ENCODE results near the gene NEUROG2. TPM values are rescaled to one million over a fixed set of nuclear protein-coding genes. Genes with fewer than 3 reads are reported as not detected.

Gene NEUROG2
- total and polyA plus RNA-seq, 2 donors (not counting 3 experiments of a cell fraction or from before 2014, with no cell fraction given): not detected

GRCh38 chr4:112564706-112565270 lies 48.8 kb upstream of the NEUROG2 start:
- Histone ChIP-seq H2AFZ (ENCODE audit: low read depth, low read length) (no peak overlapping the region), H3K27me3 (ENCODE audit: control insufficient read depth in 2 of 2, insufficient read depth in 2 of 2, low read length in 2 of 2) (no peaks in the 10 kb centered on the region), H3K36me3 (ENCODE audit: control insufficient read depth in 2 of 2, extremely low read depth in 1 of 2, insufficient read depth in 2 of 2, low read length in 2 of 2) (no peaks in the 10 kb centered on the region), H4K20me1 (replicated peaks; ENCODE audit: control insufficient read depth, extremely low read depth, insufficient read depth, low read length) (no peaks in the 10 kb centered on the region), H3K9me1 (replicated peaks; ENCODE audit: control insufficient read depth, extremely low read depth, insufficient read depth, low read length) (no peaks in the 10 kb centered on the region), H3K4me3 (replicated peaks in 1 of 3; ENCODE audit: insufficient read depth in 1 of 3, low read depth in 1 of 3, low read length in 3 of 3) (no peak overlapping the region), H3K27ac (ENCODE audit: insufficient read depth, low read depth, low read length) (no peak overlapping the region), H3K79me2 (ENCODE audit: control insufficient read depth, insufficient read depth, low read length) (no peaks in the 10 kb centered on the region), H3K9ac (replicated peaks; ENCODE audit: extremely low read depth, insufficient read depth, low read length) (no peak overlapping the region), H3K9me3 (replicated peaks; ENCODE audit: control insufficient read depth, insufficient read depth, low read length) (no peaks in the 10 kb centered on the region), H3K4me1 (ENCODE audit: control insufficient read depth, extremely low read depth, insufficient read depth, low read length) (no peaks in the 10 kb centered on the region), H3K4me2 (ENCODE audit: insufficient read depth, low read length) (no peak overlapping the region)
- intact Hi-C loops (cut with micrococcal nuclease): no loop called here
- ChIA-PET POLR2A (no interaction called here), CTCF (no interaction called here)
- TF ChIP-seq EZH2 (IDR thresholded peaks at IDR 0.05; ENCODE audit: borderline replicate concordance, low read depth, low read length, severe bottlenecking): no peak
- FAIRE-seq: no peak
- DNase-seq (ENCODE audit: low read depth, low spot score): no peak
- dilution Hi-C loops (cut with MboI; ENCODE audit: extremely low pct_ligation_motif_present, low sequenced_read_pairs): no loop called here
- no TSS peak for BruUV-seq (replicated peaks)

DNA sequence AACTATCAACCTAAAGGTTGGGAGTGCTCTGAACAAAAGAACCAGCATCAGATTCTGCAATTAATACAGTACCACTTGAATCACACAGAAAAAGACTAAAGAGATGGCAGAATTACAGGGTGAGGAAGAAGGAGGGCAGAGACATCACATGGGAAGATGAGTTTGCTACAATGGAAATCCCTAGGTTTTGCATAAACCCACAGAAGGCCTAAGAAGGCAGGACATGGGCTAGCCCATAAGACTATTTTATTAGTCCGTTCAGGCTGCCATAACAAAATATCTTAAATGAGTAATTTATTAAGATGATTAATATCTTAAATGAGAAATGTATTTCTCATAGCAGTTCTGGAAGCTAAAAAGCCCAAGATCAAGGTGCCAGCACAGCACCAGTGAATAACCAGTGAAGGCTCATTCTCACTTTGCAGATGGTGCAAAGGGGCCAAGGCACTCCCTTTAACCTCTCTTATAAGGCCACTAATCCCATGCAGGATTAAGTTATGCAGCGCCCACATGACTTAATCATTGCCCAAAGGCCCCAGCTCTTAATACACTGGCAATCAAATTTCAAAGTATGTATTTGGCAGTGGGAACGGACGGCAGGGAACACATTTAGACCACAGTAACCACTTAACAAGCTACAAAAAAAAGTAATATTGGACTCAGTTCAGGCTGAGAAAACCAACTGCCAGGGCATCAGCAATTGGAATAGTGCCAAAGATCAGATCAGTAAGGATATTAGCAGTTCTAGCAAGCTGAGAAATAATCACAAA lies 47.6 kb upstream of the NEUROG2 start:
- Histone ChIP-seq H3K4me1 (ENCODE audit: control insufficient read depth, extremely low read depth, insufficient read depth, low read length) (no peaks in the 10 kb centered on the region), H3K9me3 (replicated peaks; ENCODE audit: control insufficient read depth, insufficient read depth, low read length) (no peaks in the 10 kb centered on the region), H2AFZ (ENCODE audit: low read depth, low read length) (no peak overlapping the region), H3K36me3 (ENCODE audit: control insufficient read depth in 2 of 2, extremely low read depth in 1 of 2, insufficient read depth in 2 of 2, low read length in 2 of 2) (no peaks in the 10 kb centered on the region), H3K27ac (ENCODE audit: insufficient read depth, low read depth, low read length) (no peak overlapping the region), H3K9ac (replicated peaks; ENCODE audit: extremely low read depth, insufficient read depth, low read length) (no peak overlapping the region), H3K27me3 (ENCODE audit: control insufficient read depth in 2 of 2, insufficient read depth in 2 of 2, low read length in 2 of 2) (no peaks in the 10 kb centered on the region), H3K4me2 (ENCODE audit: insufficient read depth, low read length) (no peak overlapping the region), H3K4me3 (replicated peaks in 1 of 3; ENCODE audit: insufficient read depth in 1 of 3, low read depth in 1 of 3, low read length in 3 of 3) (no peak overlapping the region), H4K20me1 (replicated peaks; ENCODE audit: control insufficient read depth, extremely low read depth, insufficient read depth, low read length) (no peaks in the 10 kb centered on the region), H3K79me2 (ENCODE audit: control insufficient read depth, insufficient read depth, low read length) (no peaks in the 10 kb centered on the region), H3K9me1 (replicated peaks; ENCODE audit: control insufficient read depth, extremely low read depth, insufficient read depth, low read length) (no peaks in the 10 kb centered on the region)
- TF ChIP-seq EZH2 (IDR thresholded peaks at IDR 0.05; ENCODE audit: borderline replicate concordance, low read depth, low read length, severe bottlenecking): no peak
- TF ChIP-seq POLR2AphosphoS5 (IDR thresholded peaks at IDR 0.05; ENCODE audit: insufficient read depth, low read depth, low read length): no peak
- TF ChIP-seq GATA2 (IDR thresholded peaks at IDR 0.05; ENCODE audit: insufficient read depth, insufficient read length, low read depth, low read length): no peak
- TF ChIP-seq, protein P1, sequence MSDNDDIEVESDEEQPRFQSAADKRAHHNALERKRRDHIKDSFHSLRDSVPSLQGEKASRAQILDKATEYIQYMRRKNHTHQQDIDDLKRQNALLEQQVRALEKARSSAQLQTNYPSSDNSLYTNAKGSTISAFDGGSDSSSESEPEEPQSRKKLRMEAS (IDR thresholded peaks at IDR 0.05; ENCODE audit: insufficient read depth, insufficient read length): no peak
- FAIRE-seq (no peak), DNase-seq (ENCODE audit: low read depth, low spot score) (no peak)
- dilution Hi-C loops (cut with MboI; ENCODE audit: extremely low pct_ligation_motif_present, low sequenced_read_pairs): no loop called here
- ChIA-PET POLR2A (no interaction called here), CTCF (no interaction called here)
- intact Hi-C loops (cut with micrococcal nuclease): no loop called here
- BruUV-seq (replicated peaks): no TSS peak

All from endothelial cell of umbilical vein (primary cell).